Panc1 (cell line): ENCODE data around the gene WDR89. TPM values are rescaled to one million over a fixed set of nuclear protein-coding genes. Genes with fewer than 3 reads are reported as not detected.

Experiments
- ATAC-seq: fragments of 200-7000 bp; cut with Tn5 transposase; 2 replicates; pipeline ENCODE4 v1.9.1; 2020; ENCODE audit warnings: mild to moderate bottlenecking, moderate library complexity
- BruUV-seq: library from RNA; stranded (reverse); fragments of 400-500 nt; replicated peaks from 2 replicates; lab custom pipeline; 2021; lab: Mats Ljungman, UMichigan
- CTCF ChIA-PET: fragments of 300-600 bp; sonication (Branson Sonifier 250); formaldehyde crosslinking; loops from one replicate; lab custom pipeline; 2022; ENCODE audit warnings: antibody characterized with exemption; lab: Charles Lee
- POLR2A ChIA-PET: fragments of 300-600 bp; sonication (Branson Sonifier 250); formaldehyde crosslinking; loops from one replicate; lab custom pipeline; 2022; ENCODE audit warnings: antibody characterized with exemption; lab: Charles Lee
- DNase-seq: peaks from one replicate; pipeline ENCODE4 v3.0.0-alpha.2; 2010; ENCODE audit warnings: low read depth, low spot score
- H3K27ac ChIP-seq: 2 replicates; pipeline ENCODE4 v1.5.1; 2011; ENCODE audit warnings: mild to moderate bottlenecking, low read length, inconsistent platforms
- H3K27me3 ChIP-seq: fragments of 200-500 bp; sonication (Bioruptor generic); 2 replicates; pipeline ENCODE4 v1.6.0; 2014; ENCODE audit warnings: low read length, inconsistent platforms; ENCODE audit not compliant: control insufficient read depth, insufficient read depth
- H3K36me3 ChIP-seq: fragments of 200-500 bp; sonication (Bioruptor generic); 2 replicates; pipeline ENCODE4 v1.5.1; 2014; ENCODE audit warnings: inconsistent platforms, mild to moderate bottlenecking, low read length, moderate library complexity; ENCODE audit not compliant: control insufficient read depth, insufficient read depth
- H3K4me1 ChIP-seq: 2 replicates; pipeline ENCODE4 v1.5.1; 2011; ENCODE audit warnings: inconsistent platforms, mild to moderate bottlenecking, low read length, moderate library complexity; ENCODE audit not compliant: control insufficient read depth, insufficient read depth
- H3K4me3 ChIP-seq, 2 experiments: 2 replicates each; pipeline ENCODE4 v1.5.1; 2011 to 2012; ENCODE audit warnings: low read depth in 2 of 2, low read length in 2 of 2, mild to moderate bottlenecking in 2 of 2, inconsistent platforms in 1 of 2, moderate library complexity in 1 of 2
- H3K9me3 ChIP-seq: fragments of 200-500 bp; sonication (Bioruptor generic); 2 replicates; pipeline ENCODE4 v1.5.1; 2014; ENCODE audit warnings: low read depth, mild to moderate bottlenecking, inconsistent platforms, low read length, moderate library complexity; ENCODE audit not compliant: control insufficient read depth, insufficient read depth
- CTCF ChIP-seq: fragments of 450-650 bp; IDR thresholded peaks from 2 replicates; pipeline ENCODE4 v1.5.1; 2017; ENCODE audit warnings: mild to moderate bottlenecking
- POLR2AphosphoS5 ChIP-seq: IDR thresholded peaks from 2 replicates; pipeline ENCODE4 v1.6.1; 2012; ENCODE audit warnings: mild to moderate bottlenecking, low read depth, low read length, moderate library complexity
- REST ChIP-seq, 2 experiments: IDR thresholded peaks; 2 replicates each; pipeline ENCODE4 v1.6.1; 2011 to 2012; ENCODE audit warnings: low read depth in 2 of 2, control low read depth in 1 of 2, low read length in 1 of 2, mild to moderate bottlenecking in 1 of 2, moderate library complexity in 1 of 2; ENCODE audit not compliant: insufficient read depth in 1 of 2
- SIN3A ChIP-seq: IDR thresholded peaks from 2 replicates; pipeline ENCODE4 v1.6.1; 2012; ENCODE audit warnings: low read depth, mild to moderate bottlenecking, low read length, moderate library complexity, borderline replicate concordance; ENCODE audit not compliant: insufficient read depth
- TCF7L2 ChIP-seq: IDR thresholded peaks from 2 replicates; pipeline ENCODE4 v1.6.1; 2011; ENCODE audit warnings: mild to moderate bottlenecking, low read depth, low read length, inconsistent platforms
- in situ Hi-C: cut with HindIII; loops from 2 replicates; pipeline ENCODE4 v1.10.0; 2016; ENCODE audit warnings: low sequenced_read_pairs, low pct_unique_long_range_greater_than_20kb
- intact Hi-C: fragments of 100-400 bp; cut with micrococcal nuclease; formaldehyde crosslinking; loops from one replicate; pipeline ENCODE4 v1.10.0; 2022; ENCODE audit not compliant: unreplicated experiment
- total RNA-seq: library from RNA; stranded (reverse); gene quantifications from one replicate; pipeline ENCODE4 v1.2.1, GENCODE V29; 2021; ENCODE audit not compliant: unreplicated experiment

WDR89 gene
- total RNA-seq, 1 experiment from 2014 or later = 13.0 TPM

- ChIA-PET CTCF (no interaction called here), POLR2A (no interaction called here)
- ATAC-seq = no peak
- BruUV-seq = no TSS peak
- H3K27me3 ChIP-seq = no peaks in the 10 kb centered on the region
- no peak for DNase-seq
- no peaks in the 10 kb centered on the region; the same call in 1 of the 2 replicates for H3K36me3 ChIP-seq
- in situ Hi-C loops = no loop called here
- TF ChIP-seq SIN3A = no peak
- no peak for TF ChIP-seq POLR2AphosphoS5
- no peak for TF ChIP-seq CTCF
- TF ChIP-seq REST (IDR thresholded peaks at IDR 0.05; ENCODE audit: insufficient read depth in 1 of 2, low read depth in 2 of 2, low read length in 1 of 2) = no peak
- no peak for TF ChIP-seq TCF7L2
- H3K4me1 ChIP-seq = peaks cover 25% of the 10 kb centered on the region
- intact Hi-C loops = no loop called here
- H3K4me3 ChIP-seq = no peak overlapping the region
- H3K9me3 ChIP-seq = no peaks in the 10 kb centered on the region
- no peak overlapping the region for H3K27ac ChIP-seq
These were observed 32.3 kb upstream of the WDR89 start for GRCh38 chr14:63673886-63674497.

- BruUV-seq = no TSS peak
- in situ Hi-C loops (no loop called here), intact Hi-C loops (no loop called here)
- Histone ChIP-seq H3K27me3 (no peaks in the 10 kb centered on the region), H3K36me3 (no peaks in the 10 kb centered on the region; the same call in 1 of the 2 replicates), H3K4me1 (peaks cover 22% of the 10 kb centered on the region), H3K27ac (no peak overlapping the region), H3K4me3 (no peak overlapping the region), H3K9me3 (no peaks in the 10 kb centered on the region)
- no peak for DNase-seq
- no peak for TF ChIP-seq SIN3A
- no peak for TF ChIP-seq TCF7L2
- TF ChIP-seq POLR2AphosphoS5 = no peak
- TF ChIP-seq CTCF = no peak
- no peak for TF ChIP-seq REST (IDR thresholded peaks at IDR 0.05; ENCODE audit: insufficient read depth in 1 of 2, low read depth in 2 of 2, low read length in 1 of 2)
- no peak for ATAC-seq
- CTCF ChIA-PET = no interaction called here
- POLR2A ChIA-PET = interaction anchor here (0.6 kb wide), 1 partner anchor 21 kb away, joined by 3 read pairs; no protein-coding TSS in a partner anchor
These were observed 31.6 kb upstream of the WDR89 start for GRCh38 chr14:63673255-63673654.
